ENCODE measurements around the gene NGDN.
"Not testable (repeated sequence)": the region's sequence is repeated elsewhere in the genome, so short reads cannot be mapped to it uniquely, and the experiment has no call there.

Gene NGDN

DNA sequence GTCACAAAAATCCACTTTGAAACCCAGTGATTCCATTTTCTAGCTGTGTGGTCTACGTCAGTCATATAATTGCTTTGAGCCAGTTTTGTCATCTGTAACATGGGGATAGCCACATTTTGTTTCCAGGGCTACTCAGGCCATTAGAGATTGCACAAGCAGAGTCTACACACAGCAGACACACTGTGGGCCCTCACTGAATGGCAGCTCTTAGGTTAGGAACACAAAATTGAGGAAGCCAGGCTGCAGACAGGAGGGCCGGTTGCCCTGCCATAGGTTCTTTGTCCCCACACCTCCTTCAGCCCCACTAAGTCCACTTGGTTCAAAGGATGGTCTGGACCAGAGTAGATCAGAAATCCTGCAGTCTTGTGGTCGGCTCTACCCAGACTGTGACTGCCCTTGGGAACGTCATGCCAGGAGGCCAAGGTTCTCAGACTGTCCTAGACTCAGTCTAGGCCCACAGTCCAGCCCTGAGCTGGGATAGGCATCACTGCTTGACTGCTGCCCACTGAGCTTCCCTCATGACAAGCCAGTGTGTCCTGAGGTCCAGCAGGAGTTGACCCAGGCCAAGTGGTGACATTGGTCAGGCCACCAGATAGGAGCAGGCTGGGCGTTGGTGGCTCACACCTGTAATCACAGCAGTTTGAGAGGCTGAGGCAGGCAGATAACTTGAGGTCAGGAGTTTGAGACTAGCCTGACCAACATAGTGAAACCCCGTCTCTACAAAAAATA lies 30.2 kb upstream of the NGDN start:
- FAIRE-seq, result no peak

DNA sequence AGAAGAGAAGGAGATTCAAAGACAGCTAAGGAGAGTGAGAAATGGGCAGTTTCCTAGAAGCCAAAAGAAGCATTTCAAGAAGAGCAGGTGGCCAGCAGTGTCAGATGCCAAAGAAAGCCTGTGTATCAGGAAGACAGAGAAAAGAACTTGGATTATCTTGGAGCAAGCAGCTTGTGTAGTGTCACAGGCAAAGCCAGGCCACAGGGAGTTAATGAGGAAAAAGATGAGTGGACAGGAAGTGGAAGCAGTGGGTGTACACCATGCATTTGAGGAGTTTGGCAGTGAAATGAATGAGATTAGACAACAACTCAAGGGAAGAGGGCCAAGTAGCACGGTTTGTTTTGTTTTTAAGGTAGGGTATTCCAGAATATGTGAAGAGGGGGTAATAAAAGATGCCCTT lies 28.4 kb upstream of the NGDN start:
- FAIRE-seq, result no peak

DNA sequence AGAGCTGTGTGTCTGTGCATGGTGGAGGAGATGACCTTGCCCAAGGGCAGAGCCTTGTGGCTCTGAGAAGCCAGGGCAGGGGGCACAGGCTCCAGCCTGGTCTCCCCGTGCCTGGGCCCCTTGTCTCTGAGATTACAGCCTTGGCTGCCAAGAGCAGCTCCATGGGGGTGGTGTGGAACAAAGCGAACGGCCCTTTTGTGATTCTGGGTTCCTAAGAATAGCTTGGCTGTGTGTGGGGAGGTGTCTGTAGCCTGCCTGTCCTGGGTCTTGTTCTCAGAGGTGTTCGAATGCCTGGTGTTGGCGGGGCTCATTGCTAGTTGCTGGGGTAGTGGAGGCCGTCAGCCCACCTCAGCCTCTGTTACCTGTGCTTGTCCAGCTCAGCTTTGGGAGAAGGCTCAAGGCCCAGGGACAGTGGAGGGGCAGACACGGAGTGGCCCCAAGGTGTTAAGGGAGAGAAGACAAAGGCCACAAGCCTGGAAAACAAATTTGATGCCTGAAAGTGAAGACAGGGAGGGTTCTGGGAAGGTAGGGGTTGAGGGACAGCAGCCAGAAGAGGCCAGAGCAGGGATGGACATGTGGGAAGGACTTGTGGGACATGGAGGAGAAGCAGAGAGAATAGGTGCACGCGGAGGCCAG lies 26.7 kb upstream of the NGDN start:
- no peak for FAIRE-seq

DNA sequence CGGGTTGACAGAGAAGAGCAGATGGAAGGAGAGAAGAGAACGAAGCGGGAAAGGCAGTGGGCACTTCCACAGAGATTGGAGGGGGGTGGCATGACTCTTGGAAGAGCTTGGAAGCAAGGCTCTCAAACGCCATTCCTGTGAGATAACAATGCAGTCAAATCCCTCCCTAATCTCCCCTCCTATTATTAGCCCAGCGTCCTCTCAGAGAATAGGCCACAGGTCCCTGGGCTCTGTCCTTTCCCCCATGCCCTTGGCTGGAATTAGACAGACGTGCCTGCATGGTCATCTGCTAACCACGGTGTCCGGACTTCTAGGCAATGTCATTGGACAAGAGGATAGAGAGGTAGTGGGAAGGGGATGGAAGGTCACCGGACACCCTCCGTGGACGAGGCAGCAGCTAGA lies 26.1 kb upstream of the NGDN start:
- FAIRE-seq, result no peak

DNA sequence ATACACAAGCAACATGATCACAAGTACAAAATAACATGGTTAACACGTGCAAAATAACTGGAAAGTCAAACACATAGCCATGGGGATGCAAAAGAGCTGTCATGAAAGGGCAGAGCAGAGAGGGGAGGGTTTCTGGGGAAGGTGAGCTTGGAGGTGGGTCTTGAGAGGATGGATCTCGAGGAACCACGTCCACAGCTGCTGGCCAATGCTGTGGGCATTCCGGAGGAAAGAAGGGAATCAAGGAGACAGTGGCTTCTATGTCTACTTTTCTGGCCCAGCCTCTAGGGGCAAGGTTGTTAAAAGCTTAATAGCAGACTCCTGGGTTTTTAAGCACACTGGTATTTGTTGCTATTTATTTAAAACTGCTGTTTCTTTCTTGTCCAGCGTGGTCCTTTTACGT lies 25.6 kb upstream of the NGDN start:
- no peak for FAIRE-seq

DNA sequence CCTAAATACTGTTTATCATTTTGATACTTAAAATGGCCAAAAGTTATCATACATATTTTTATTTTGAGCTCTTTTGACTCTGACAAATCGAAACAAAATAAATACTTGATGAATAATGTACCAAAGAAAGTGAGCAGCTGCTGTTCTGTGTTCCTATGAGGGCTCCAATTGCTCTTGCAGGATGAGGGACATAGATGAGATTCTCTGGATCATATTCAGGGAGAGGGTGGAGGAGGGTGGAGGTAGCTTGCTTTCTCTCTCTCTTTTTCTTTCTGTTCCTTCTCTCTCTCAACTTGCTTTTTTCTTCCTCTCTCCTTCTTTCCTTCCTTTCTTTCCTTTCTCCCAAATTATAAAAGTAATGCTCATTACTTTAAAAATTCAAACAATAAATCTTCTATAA lies 25.2 kb upstream of the NGDN start:
- FAIRE-seq, result no peak

DNA sequence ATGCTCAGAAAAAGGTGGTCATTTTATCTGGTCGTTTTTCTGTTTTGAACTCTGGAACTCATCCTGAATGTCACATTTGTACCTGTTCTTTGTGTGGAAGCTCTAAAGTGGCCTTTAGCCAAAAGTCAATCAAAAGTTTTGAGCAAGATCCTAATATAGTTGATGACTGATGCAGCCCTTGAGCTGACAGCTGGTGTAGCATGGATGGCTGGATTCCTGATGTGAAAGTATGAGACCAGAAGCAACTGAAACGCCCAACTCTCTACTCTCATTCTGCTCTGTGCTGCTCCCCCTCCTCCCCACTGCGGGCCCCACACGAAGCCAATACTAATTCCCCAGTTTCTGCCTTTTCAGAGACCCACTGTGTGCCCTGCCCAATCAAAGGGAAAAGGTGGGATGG lies 23.7 kb upstream of the NGDN start:
- FAIRE-seq, result no peak

DNA sequence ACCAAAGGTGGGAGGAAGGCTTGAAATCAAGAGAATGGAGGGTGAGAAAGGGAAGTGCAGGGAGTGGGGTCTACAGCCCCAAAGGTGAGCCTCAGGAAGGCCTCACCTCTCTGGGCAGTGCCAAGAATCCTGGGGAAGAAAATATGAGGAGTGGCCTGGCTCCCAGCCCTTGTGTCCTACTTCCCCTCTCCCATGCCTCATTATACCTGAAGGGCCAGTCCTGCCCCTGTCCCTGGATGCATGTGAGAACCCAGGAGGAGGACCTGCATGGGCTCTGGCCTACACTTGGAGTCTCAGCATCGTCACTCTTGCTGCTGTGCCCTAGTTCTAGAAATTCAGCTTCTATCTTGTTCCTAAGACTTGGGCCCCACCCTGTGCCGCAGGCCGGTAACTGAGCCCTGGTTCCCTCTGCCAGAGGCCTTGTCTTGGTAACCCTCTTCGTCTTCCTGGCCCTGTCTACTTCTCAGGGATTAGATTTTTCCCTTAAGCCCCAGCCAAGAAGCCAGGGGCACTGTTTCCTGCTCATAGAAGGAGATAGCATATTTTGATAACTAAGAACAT lies 23.1 kb upstream of the NGDN start:
- no peak for FAIRE-seq

DNA sequence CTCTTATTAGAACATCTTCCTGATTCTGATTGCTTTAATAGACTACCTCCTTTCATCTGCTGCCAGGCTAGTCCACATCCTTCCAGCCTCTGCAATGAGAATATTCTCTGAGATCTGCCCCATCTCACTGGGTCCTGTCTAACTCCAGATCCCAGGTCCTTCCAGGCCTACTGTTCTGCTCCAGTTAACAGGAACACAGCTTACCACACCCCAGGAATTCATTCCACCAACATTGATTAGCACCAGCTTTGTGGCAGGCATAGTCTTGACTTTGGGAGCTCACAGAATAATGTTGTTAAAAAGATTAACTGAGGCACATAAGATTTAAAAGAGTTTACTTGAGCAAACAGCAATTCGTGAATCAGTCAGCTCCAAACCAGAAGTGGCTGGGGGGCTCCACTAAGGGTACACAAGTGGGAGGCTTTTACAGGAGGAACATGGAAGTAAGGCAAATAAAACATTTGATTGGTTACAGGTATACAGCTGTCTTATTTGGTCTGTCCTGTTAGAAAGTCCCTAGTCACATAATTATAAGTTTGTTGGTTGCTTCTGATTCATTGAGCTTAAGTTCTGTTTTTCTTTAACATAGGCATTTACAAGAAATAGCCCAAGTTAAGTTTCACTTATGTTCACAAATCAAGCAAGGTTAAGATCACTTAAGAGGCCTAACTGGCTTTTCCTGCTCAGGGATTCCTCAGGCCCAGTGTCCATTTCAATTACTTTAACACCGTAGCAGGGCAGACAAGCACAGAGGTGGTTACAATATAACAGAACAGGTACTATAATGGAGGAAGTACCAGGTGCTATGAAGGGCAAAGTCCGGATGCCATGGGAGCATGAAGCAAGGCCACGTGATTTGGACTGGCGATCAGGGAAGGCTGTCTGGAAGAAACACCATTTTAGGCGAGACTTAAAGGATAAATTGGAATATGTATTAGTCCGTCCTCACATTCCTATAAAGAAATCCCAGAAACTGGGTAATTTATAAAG lies 21.8 kb upstream of the NGDN start:
- no peak for FAIRE-seq

DNA sequence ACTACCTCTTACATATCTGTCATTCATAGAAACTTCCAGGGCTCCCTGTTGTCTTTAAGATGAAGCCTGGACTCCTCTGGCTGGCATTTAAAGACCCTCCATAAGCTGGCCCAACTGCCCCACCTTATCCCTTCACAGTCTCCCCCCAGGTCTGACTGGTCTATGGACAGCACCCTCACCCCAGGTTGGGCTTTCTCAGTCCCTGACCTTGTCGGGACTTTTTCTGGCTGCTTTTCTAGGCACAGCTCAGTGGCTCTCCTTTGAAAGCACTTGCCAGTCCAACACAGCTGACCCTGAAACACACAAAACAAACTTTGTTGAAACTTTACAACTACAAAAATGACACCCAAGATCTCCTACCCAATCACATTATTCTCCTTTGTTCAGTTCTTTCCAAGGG lies 20.2 kb upstream of the NGDN start:
- FAIRE-seq, result no peak

DNA sequence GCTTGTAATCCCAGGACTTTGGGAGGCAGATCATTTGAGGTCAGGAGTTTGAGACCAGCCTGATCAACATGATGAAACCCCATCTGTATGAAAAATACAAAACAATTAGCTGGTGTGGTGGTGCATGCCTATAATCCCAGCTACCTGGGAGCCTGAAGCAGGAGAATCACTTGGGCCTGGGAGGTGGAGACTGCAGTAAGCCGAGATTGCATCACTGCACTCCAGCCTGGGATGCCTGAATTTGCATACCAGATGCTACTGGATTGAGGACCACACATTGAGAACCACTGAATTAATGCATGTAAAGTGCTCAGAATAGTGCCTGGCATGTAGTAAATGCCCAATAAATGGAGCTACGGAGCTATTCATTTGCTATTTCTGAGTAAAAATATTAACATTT lies 19.1 kb upstream of the NGDN start:
- no peak for FAIRE-seq

DNA sequence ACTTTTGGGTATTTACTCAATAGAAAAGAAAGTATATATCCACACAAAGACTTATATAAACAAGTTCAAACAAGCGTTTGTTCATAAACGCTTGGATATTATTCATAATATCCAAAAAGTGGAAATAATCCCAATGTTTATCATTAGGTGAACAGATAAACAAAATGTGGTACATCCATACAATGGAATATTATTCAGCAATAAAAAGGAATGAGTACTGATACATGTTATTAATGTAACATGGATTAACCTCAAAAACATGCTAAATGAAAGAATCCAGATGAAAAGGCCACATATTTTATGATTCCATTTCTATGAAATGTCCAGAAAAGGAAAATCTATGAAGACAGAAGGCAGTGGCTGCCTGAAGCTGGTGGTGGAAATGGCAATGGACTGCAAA lies 17.3 kb upstream of the NGDN start:
- no peak for FAIRE-seq

DNA sequence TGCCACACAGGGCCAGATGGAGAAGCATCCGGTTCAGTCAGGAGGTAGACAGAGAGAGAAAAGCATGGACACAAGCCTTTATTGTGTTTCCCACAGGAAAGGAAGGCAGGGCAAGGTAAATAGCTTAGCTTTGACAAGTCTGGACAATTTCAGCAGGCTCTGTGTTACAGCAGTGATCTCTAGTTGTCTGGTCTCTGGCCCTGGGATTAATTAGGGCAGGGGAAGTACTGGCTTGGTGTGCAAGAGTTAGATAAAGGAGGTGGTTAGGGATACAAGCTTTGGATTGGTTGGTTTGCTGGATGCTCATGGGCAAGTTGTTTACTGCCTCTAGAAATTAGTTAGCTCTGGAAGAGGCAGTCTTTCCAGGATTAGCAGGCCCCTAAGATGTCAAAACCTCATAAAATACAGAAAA lies 15.1 kb upstream of the NGDN start:
- no peak for FAIRE-seq

DNA sequence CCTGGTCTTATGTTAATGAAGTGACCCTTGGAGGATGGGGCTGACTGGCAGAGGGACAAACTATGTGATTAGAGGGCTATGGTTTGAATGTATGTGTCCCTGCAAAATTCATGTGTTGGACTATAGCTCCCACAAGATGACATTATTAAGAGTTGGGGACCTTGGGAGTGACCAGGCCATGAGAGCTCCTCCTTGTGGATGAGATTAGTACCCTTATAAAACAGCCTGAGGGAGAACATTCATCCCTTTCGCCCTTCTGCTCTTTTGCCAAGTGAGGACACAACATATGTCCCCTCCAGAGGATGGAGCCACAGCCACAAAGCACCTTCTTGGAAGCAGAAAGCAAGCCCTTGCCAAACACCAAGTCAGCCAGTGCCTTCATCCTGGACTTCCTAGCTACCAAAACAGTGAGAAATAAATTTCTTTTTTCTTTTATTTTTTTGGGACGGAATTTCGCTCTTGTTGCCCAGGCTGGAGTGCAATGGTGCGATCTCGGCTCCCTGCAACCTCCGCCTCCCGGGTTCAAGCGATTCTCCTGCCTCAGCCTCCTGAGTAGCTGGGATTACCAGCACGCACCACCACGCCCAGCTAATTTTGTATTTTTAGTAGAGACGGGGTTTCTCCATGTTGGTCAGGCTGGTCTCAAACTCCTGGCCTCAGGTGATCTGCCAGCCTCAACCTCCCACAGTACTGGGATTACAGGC lies 12.5 kb upstream of the NGDN start:
- FAIRE-seq, result not testable (repeated sequence)

DNA sequence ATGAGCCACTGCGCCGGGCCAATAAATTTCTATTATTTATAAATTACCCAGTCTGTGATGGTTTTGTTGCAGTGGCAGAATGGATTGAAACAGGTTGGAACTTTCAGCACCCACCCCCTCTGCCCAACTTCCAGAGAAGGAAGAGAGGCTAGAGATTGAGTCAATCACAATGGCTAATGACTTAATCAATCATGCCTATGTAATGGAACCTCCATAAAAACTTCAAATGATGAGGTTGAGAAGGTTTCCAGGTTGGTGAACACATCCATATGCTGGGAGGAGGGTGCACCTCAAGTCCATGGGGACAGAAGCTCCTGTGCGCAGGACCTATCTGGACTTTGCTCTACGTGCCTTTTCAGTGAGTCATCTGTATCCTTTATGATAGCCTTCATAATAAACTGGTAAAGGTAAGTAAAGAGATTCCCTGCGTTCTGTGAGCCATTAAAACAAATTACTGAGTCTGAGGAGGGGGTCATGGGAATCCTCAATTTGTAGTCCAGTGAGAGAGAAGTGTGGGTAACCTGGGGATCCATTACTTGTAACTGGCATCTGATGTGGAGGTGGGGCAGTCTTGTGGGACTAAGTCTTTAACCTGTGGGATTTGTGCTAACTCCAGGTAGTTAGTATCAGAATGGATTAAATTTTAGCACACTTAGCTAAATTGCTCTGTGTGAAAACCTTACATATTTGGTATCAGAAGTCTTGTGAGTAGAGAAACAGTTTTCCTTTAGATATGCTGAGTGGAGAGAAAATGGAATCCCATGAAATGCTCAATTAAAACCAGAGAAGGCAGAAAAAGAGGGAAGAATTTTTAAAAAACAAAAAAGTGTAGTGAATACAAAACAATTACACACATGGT lies 11.7 kb upstream of the NGDN start:
- no peak for FAIRE-seq

DNA sequence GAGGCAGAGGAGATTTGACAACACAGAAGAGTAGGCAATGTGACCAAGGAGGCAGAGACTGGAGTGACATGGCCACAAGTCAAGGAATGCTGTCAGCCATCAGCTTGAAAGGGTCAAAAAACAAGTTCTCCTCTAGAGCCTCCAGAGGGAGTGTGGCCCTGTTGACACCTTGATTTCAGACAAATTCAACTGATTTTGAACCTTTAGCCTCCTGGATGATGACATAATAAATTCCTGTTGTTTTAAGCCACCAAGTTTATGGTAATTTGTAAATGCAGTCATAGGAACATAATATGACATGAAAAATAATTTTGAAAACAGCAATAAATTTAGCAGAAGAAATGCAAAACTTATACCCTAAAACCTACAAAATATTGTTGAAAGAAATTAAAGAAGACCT lies 8.5 kb upstream of the NGDN start:
- FAIRE-seq, result no peak

DNA sequence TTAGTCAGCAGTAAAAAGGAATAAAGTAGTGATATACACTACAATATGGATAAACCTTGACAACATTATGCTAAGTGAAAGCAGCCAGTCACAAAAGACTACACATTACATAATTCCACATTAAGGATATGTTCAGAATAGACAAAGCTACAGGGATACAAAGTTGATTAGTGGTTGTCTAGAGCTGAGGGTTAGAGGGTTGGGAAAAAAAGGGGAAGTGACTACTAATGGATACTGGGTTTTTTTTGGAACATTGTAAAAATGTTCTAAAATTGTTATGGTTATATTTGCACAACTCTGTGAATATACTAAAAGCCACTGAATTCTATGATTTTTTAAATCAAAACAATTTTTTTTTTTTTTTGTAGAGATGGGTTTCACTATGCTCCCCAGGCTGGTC lies 4.8 kb upstream of the NGDN start:
- FAIRE-seq, result no peak

DNA sequence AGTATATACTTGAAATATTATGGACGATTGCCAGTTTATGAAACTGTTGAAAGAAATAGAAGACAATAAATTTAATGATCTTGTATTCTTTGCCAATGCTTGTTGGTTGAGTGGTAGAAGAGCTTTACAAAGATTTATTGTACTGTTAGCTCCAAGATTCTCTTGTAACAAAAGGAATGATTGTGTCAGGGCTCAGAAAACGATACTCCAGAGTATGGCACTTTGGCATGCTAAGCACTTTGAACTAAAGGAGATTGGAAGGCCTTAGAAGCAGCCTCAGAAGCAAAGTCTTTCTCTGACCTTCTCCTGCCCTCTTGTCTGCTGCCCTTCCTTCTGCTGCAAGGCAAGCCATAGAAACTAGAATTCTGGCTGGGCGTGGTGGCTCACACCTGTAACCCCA lies 4.2 kb upstream of the NGDN start:
- FAIRE-seq, result no peak

DNA sequence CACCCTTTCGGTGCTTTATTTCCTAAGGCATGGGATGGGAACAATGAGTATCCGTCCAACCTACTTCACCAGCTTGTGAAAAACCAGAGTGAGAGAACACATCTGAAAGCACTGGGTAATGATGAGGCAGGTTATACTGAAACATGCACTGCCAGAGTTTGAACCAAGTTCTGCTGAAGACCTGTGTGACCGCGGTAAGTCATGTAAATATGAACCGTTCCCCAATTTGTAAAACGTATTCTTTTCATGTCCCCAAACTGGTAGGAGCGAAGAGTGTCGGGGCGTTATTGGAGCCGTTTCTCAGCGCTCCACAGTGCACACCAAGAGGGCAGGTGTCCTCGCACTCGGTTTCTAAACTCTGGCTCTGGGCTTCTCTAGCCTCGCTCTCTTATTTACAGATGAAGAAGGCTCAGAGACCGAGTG lies 788 bp upstream of the NGDN start:
- FAIRE-seq, result no peak

DNA sequence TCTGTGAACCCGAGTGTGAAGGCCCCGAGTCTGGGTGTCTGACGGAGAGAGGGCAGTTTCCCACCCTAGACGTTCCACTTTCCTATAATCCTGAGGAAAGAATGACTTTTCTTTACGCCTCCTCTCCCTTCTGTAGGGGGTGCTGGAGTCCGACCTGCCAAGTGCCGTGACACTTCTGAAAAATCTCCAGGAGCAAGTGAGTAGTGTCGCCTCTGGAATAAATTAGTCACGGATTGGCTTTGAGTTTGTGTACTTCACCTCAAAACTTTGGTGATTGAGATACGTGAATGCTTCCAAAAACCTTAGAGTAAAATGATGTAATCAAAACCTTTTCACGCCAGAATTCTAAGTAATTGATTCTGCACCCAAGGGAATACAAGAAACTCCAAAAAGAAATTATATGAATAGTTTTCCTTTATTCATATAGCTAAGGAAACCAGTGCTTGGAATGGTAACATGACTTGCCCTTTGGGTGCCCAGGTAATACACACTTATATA lies 452 bp downstream of the NGDN start:
- no peak for FAIRE-seq

DNA sequence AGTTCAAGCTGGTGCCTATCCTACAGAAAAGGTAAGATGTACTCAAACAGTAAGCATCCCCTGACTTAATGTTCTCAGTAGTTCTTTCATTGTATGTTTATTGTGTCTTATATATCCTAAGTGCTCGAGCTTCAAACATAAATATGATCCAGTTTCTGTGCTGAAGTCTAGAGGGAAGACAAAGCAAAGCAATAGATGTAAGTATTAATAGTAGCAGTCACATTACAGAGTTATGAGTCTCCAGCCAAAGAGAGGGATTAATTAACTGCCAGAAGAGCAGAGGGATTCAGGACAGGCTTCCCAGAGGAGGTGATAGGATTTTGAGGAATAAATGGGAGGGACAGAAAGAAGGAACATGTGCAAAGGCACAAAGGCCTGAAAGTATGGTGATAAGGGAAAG lies 1.4 kb downstream of the NGDN start:
- no peak for FAIRE-seq

All from A204.1 (cell line).